ENCODE data around the gene PTH1R. TPM values are rescaled to one million over a fixed set of nuclear protein-coding genes. Genes with fewer than 3 reads are reported as not detected.

PTH1R gene
- total and polyA plus RNA-seq, 8 donors = 2.6 to 22.4 (median 3.8) TPM

DNA sequence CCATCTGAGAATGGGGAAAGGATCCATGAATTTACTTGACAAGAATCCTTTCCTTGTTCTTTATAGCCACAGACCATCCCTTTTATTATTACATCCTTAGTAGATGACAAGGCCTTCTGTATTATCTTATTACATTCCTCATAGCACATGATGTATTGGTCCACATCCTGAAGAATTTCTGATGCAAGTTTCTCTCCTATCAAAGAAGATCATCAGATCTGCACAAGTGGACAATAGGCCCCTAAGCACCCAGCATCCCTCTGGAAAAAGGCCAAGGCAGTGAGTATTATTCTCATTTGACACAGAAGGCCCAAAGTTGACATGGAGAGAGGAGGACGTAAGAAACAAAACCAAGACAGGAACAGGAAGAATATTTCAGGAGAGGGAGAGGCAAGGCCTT lies 45.7 kb upstream of the PTH1R start:
- intact Hi-C loops (cut with DNase I; ENCODE audit: low total_unique reads) = no loop called here
- TF ChIP-seq POLR2A (IDR thresholded peaks at IDR 0.05) (no peak), POLR2AphosphoS5 (IDR thresholded peaks at IDR 0.05) (no peak), EP300 (IDR thresholded peaks at IDR 0.05) (no peak), CTCF (IDR thresholded peaks at IDR 0.05) (no peak)
- DNase-seq = no peak
- 50 to 89% (median 75%) methylated on average over 1 of the region's 1 CpG for WGBS, 5 donors
- no peaks in the 10 kb centered on the region for H3K4me1 ChIP-seq
- no peak overlapping the region for H3K27ac ChIP-seq
- no peaks in the 10 kb centered on the region for H3K27me3 ChIP-seq
- no peak overlapping the region for H3K4me3 ChIP-seq
- no peaks in the 10 kb centered on the region for H3K9me3 ChIP-seq
- no peaks in the 10 kb centered on the region for H3K36me3 ChIP-seq

DNA sequence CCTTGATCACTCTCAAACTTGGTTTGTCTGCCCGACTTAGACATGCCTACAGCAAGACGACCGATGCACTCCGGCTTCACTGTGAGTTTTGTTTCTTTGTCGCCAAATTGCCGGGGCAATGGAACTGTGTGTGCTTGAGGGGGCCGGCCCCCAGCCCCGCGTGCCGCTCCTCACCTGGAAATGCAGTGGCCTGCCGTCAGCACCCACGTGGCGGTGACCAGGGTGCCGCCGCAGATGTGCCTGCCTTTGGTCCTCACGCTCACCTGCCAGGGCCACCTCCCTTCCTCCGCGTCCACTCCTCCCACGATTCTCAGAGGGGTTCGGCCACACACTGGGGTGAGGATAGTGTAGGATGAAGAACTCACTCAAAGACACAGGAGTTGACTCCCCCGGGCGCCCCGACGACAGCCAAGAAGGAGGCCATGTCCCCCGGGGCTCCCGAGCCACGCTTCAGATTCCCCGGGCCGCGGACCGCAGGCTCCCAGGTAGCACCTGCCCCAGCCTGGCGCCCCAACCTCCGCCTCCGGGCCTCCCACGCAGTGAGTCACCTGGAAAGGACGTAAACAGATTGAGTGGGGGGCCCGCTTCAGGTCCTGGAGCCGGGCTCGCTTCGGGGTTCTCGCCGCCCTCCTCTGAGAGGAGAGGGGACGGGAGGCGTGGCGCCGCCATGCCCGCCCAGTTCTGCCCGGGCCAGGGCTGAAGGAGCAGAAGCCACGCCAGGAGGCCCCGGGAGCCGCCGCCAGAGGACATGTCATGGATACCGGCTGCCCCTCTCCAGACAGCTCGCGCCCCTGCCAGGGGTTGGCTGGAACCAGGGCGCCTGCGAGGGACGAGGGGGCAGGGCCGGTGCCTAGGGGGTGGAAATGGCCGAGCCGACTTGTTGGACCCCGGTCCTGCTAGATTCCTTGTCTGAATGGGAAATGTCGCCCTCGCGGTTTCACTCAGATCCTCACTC lies 43.9 kb upstream of the PTH1R start:
- DNase-seq = no peak
- Histone ChIP-seq H3K27me3 (no peaks in the 10 kb centered on the region), H3K36me3 (no peaks in the 10 kb centered on the region), H3K4me1 (no peaks in the 10 kb centered on the region), H3K27ac (no peak overlapping the region), H3K4me3 (no peak overlapping the region), H3K9me3 (peaks cover 0 to 14% (median 10%) of the 10 kb centered on the region in 4 donors)
- TF ChIP-seq CTCF (IDR thresholded peaks at IDR 0.05) (no peak), POLR2AphosphoS5 (IDR thresholded peaks at IDR 0.05) (no peak)
- intact Hi-C loops (cut with DNase I; ENCODE audit: low total_unique reads) = no loop called here
- 92 to 97% (median 93%) methylated on average over 59 to 65 of the region's 65 CpGs for WGBS, 5 donors

GRCh38 chr3:46835054-46835453 lies 42.5 kb upstream of the PTH1R start:
- intact Hi-C loops (cut with DNase I; ENCODE audit: low total_unique reads) = no loop called here
- no peak for TF ChIP-seq POLR2A (IDR thresholded peaks at IDR 0.05)
- TF ChIP-seq POLR2AphosphoS5 (IDR thresholded peaks at IDR 0.05) = peak in 1 of 3 donors; percentile 18
- no peak for TF ChIP-seq EP300 (IDR thresholded peaks at IDR 0.05)
- no peak for TF ChIP-seq CTCF (IDR thresholded peaks at IDR 0.05)
- H3K36me3 ChIP-seq = no peaks in the 10 kb centered on the region
- no peaks in the 10 kb centered on the region for H3K27me3 ChIP-seq
- H3K4me1 ChIP-seq = no peaks in the 10 kb centered on the region
- H3K4me3 ChIP-seq = no peak overlapping the region
- peaks cover 0 to 27% (median 20%) of the 10 kb centered on the region in 4 donors for H3K9me3 ChIP-seq
- DNase-seq = peak in 1 of 2 donors; percentile 61
- no peak overlapping the region for H3K27ac ChIP-seq
- WGBS, 5 donors = 43 to 69% (median 50%) methylated on average over 12 of the region's 12 CpGs

DNA sequence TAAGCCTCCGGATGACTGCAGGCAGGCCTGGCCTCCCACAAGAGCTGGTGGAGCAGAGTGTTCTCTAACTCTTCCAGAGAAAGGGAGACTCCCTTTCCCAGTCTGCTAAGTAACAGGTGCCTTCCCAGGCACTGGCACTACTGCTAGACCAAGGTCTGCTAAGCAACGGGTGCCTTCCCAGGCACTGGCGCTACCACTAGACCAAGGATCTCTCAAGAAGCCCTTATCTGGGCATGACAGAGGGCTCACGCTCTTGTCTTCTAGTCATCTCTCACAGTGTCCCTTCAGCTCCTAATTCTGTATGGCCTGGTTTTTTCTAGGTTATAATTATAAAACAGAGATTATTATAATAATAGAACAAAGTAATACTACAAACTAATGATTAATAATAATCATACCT lies 42.0 kb upstream of the PTH1R start:
- no peak for DNase-seq
- WGBS, 5 donors = 86 to 96% (median 93%) methylated on average over 4 of the region's 4 CpGs
- no peaks in the 10 kb centered on the region for H3K4me1 ChIP-seq
- H3K9me3 ChIP-seq = peaks cover 0 to 32% (median 22%) of the 10 kb centered on the region in 4 donors
- no peak overlapping the region for H3K27ac ChIP-seq
- no peak for TF ChIP-seq POLR2A (IDR thresholded peaks at IDR 0.05)
- no peak for TF ChIP-seq EP300 (IDR thresholded peaks at IDR 0.05)
- no peak for TF ChIP-seq CTCF (IDR thresholded peaks at IDR 0.05)
- no peak for TF ChIP-seq POLR2AphosphoS5 (IDR thresholded peaks at IDR 0.05)
- no peaks in the 10 kb centered on the region for H3K27me3 ChIP-seq
- no peaks in the 10 kb centered on the region for H3K36me3 ChIP-seq
- intact Hi-C loops (cut with DNase I; ENCODE audit: low total_unique reads) = no loop called here
- no peak overlapping the region for H3K4me3 ChIP-seq

All from stomach (tissue), 9 donors.